ENCODE measurements around the gene GOLGA3. TPM values are rescaled to one million over a fixed set of nuclear protein-coding genes. Genes with fewer than 3 reads are reported as not detected.

The GOLGA3 gene
- total and polyA plus RNA-seq, 10 of the 15 experiments (the other 5 are each of a cell fraction or from before 2014, with no cell fraction given): 2.0 to 42.7 (median 15.2) TPM

- TF ChIP-seq SMAD5 (IDR thresholded peaks at IDR 0.05; ENCODE audit: low read depth): no peak
- TF ChIP-seq KDM1A (IDR thresholded peaks at IDR 0.05; ENCODE audit: borderline replicate concordance): no peak
- TF ChIP-seq, protein P1, sequence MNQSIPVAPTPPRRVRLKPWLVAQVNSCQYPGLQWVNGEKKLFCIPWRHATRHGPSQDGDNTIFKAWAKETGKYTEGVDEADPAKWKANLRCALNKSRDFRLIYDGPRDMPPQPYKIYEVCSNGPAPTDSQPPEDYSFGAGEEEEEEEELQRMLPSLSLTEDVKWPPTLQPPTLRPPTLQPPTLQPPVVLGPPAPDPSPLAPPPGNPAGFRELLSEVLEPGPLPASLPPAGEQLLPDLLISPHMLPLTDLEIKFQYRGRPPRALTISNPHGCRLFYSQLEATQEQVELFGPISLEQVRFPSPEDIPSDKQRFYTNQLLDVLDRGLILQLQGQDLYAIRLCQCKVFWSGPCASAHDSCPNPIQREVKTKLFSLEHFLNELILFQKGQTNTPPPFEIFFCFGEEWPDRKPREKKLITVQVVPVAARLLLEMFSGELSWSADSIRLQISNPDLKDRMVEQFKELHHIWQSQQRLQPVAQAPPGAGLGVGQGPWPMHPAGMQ (IDR thresholded peaks at IDR 0.05; ENCODE audit: borderline replicate concordance): no peak
- no peak for TF ChIP-seq EED (IDR thresholded peaks at IDR 0.05; ENCODE audit: low read depth)
- no peak for TF ChIP-seq RCOR1 (conservative IDR thresholded peaks at IDR 0.05; ENCODE audit: low read depth, low read length)
Observed at GRCh38 chr12:132723764-132724140, 104.9 kb downstream of the GOLGA3 start (continued).

DNA sequence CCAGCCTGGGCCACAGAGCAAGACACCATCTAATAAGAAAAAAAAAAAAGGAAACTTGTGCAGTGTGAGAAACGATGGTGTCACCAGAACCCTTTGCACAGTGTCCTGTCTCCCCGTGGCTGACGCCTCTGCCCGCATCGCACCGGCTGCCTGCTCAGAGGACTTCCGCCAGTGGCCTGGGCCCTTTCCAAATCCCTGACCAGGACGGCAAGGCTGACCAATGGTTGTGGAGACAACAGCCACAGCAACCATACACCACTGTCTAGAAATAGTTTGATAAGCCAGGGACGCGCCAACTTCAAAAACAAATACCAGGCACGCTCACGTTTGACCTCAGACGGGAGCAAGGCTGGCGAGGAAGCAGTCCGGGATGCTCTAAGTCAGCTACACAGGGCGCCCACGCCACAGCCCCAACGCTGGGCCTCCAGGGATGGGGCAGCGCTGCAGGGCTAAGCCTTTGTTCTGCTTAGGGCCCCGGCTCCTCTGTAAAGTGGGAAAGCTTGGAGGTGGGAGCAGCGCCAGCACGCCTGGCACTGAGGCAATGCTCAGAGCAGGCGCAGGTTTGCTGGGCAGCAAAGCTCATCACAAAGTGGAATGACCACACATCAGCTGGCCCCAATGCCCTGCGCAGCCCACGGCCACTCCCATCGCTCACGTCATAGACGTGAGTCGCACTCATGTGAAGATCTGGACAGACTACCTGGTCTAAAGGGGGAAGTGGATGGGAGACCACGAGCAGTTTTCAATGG is 105.5 kb downstream of the GOLGA3 start:
- H3K4me3 ChIP-seq: no peak overlapping the region
- DNase-seq (ENCODE audit: low read depth, low spot score) (no peak), ATAC-seq (no peak), FAIRE-seq (no peak)
- H3K36me3 ChIP-seq (ENCODE audit: control insufficient read depth in 2 of 2, insufficient read depth in 2 of 2, low read length in 1 of 2): peaks cover 39 to 40% of the 10 kb centered on the region in 2 experiments
- intact Hi-C loops (cut with micrococcal nuclease; ENCODE audit: unreplicated experiment): no loop called here
- BruUV-seq (replicated peaks): no TSS peak
- no peaks in the 10 kb centered on the region for H3K79me2 ChIP-seq (ENCODE audit: control insufficient read depth, insufficient read depth, low read length)
- in situ Hi-C loops (cut with MboI): no loop called here
- POLR2A ChIA-PET: no interaction called here
- no peak overlapping the region for H2AFZ ChIP-seq (ENCODE audit: control insufficient read depth, low read depth, low read length)
- 94% methylated on average over 30 of the region's 30 CpGs for WGBS (ENCODE audit: insufficient coverage, insufficient replicate concordance, low lambda C conversion rate, missing lambda C conversion rate)
- SMC1A ChIA-PET (ENCODE audit: uncharacterized antibody, unreplicated experiment): no interaction called here
- H3K9ac ChIP-seq (ENCODE audit: control insufficient read depth, insufficient read depth, low read length): no peak overlapping the region
- H3K27ac ChIP-seq (ENCODE audit: control insufficient read depth, insufficient read depth): no peak overlapping the region
- no peaks in the 10 kb centered on the region for H3K4me1 ChIP-seq (ENCODE audit: control insufficient read depth, insufficient read depth, low read length)
- H4K20me1 ChIP-seq (ENCODE audit: control insufficient read depth, insufficient read depth): 0 out of 2 replicates have a peak, but pooled peaks cover 8% of the 10 kb centered on the region
- no peak overlapping the region for H3K4me2 ChIP-seq (ENCODE audit: control insufficient read depth, insufficient read depth)
- no peaks in the 10 kb centered on the region for H3K27me3 ChIP-seq (replicated peaks in 1 of 2; ENCODE audit: control insufficient read depth in 2 of 2, insufficient read depth in 2 of 2, low read length in 1 of 2)
- RAD21 ChIA-PET (ENCODE audit: unreplicated experiment): no interaction called here
- H3K9me3 ChIP-seq (replicated peaks; ENCODE audit: control insufficient read depth, insufficient read depth, low read length): no peaks in the 10 kb centered on the region; the same call in 2 of the 3 replicates
- CTCF ChIA-PET: no interaction called here
- TF ChIP-seq IRF4 (IDR thresholded peaks at IDR 0.05; ENCODE audit: low read depth, low read length) (no peak), FOXM1 (IDR thresholded peaks at IDR 0.05; ENCODE audit: low read depth, low read length) (no peak), REST (IDR thresholded peaks at IDR 0.05; ENCODE audit: low read depth, low read length) (no peak), TBL1XR1 (IDR thresholded peaks at IDR 0.05; ENCODE audit: low read depth, low read length) (no peak), ZBED1 (IDR thresholded peaks at IDR 0.05; ENCODE audit: borderline replicate concordance) (peak; percentile 23; the same call in 1 of the 2 replicates), NR2C2 (IDR thresholded peaks at IDR 0.05; ENCODE audit: borderline replicate concordance, control insufficient read depth, insufficient read length, low read depth) (no peak), RUNX3 (IDR thresholded peaks at IDR 0.05; ENCODE audit: low read length) (no peak), TCF12 (IDR thresholded peaks at IDR 0.05; ENCODE audit: low read depth, low read length) (no peak)
- TF ChIP-seq, protein P2, sequence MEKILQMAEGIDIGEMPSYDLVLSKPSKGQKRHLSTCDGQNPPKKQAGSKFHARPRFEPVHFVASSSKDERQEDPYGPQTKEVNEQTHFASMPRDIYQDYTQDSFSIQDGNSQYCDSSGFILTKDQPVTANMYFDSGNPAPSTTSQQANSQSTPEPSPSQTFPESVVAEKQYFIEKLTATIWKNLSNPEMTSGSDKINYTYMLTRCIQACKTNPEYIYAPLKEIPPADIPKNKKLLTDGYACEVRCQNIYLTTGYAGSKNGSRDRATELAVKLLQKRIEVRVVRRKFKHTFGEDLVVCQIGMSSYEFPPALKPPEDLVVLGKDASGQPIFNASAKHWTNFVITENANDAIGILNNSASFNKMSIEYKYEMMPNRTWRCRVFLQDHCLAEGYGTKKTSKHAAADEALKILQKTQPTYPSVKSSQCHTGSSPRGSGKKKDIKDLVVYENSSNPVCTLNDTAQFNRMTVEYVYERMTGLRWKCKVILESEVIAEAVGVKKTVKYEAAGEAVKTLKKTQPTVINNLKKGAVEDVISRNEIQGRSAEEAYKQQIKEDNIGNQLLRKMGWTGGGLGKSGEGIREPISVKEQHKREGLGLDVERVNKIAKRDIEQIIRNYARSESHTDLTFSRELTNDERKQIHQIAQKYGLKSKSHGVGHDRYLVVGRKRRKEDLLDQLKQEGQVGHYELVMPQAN (conservative IDR thresholded peaks at IDR 0.05): no peak
- TF ChIP-seq, protein P3, sequence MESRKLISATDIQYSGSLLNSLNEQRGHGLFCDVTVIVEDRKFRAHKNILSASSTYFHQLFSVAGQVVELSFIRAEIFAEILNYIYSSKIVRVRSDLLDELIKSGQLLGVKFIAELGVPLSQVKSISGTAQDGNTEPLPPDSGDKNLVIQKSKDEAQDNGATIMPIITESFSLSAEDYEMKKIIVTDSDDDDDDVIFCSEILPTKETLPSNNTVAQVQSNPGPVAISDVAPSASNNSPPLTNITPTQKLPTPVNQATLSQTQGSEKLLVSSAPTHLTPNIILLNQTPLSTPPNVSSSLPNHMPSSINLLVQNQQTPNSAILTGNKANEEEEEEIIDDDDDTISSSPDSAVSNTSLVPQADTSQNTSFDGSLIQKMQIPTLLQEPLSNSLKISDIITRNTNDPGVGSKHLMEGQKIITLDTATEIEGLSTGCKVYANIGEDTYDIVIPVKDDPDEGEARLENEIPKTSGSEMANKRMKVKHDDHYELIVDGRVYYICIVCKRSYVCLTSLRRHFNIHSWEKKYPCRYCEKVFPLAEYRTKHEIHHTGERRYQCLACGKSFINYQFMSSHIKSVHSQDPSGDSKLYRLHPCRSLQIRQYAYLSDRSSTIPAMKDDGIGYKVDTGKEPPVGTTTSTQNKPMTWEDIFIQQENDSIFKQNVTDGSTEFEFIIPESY (IDR thresholded peaks at IDR 0.05): no peak

All from GM12878 (cell line).